GM12864 (cell line): ENCODE results near the gene SLC1A5.

Experiments used
- DNase-seq: peaks from one replicate; pipeline ENCODE4 v3.0.0-alpha.2; 2011; ENCODE audit warnings: low read depth
- H3K4me3 ChIP-seq: 2 replicates; pipeline ENCODE4 v1.5.1; 2011; ENCODE audit warnings: mild to moderate bottlenecking, low read depth, low read length, control low read depth
- TF ChIP-seq, protein P1 (sequence below): IDR thresholded peaks from 2 replicates; pipeline ENCODE4 v1.5.1; 2011; ENCODE audit warnings: low read depth, mild to moderate bottlenecking, moderate library complexity, low read length, control low read depth, inconsistent platforms; ENCODE audit errors: missing control alignments

Gene SLC1A5

DNA sequence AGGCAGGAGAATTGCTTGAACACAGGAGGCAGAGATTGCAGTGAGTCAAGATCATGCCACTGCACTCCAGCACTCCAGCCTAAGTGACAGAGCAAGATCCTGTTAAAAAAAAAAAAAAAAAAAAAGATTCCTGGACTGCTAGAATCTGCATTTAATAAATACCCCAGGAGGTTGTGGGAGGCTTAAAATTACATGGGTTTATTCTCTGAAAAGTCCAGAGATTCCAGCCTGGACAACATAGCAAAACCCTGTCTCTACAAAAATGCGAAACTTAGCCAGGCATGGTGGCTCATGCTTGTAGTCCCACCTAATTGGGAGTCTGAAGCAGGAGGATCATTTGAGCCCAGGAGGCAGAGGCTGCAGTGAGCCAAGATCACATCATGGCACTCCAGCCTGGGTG is 9.5 kb upstream of the SLC1A5 start:
- no peak for DNase-seq
- TF ChIP-seq, protein P1, sequence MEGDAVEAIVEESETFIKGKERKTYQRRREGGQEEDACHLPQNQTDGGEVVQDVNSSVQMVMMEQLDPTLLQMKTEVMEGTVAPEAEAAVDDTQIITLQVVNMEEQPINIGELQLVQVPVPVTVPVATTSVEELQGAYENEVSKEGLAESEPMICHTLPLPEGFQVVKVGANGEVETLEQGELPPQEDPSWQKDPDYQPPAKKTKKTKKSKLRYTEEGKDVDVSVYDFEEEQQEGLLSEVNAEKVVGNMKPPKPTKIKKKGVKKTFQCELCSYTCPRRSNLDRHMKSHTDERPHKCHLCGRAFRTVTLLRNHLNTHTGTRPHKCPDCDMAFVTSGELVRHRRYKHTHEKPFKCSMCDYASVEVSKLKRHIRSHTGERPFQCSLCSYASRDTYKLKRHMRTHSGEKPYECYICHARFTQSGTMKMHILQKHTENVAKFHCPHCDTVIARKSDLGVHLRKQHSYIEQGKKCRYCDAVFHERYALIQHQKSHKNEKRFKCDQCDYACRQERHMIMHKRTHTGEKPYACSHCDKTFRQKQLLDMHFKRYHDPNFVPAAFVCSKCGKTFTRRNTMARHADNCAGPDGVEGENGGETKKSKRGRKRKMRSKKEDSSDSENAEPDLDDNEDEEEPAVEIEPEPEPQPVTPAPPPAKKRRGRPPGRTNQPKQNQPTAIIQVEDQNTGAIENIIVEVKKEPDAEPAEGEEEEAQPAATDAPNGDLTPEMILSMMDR = no peak
- no peak overlapping the region for H3K4me3 ChIP-seq

DNA sequence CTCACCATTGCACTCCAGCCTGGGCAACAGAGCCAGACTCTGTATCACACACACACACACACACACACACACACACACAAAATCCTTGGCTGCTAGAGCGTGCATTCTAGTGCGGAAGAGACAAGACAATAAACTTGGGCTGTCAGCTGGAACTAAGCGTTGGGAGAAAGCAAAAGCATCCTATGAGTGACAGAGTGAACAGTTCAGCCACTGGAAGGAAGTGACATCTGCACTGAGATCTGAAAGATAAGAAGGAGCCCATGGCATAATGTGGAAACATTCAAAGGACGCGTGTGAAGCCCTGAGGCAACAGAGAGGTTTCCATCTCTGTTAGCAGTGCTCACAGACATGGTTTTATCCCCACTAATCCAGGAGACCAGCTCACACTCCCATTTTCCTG is 3.5 kb upstream of the SLC1A5 start:
- no peak overlapping the region for H3K4me3 ChIP-seq
- TF ChIP-seq, protein P1 = no peak

DNA sequence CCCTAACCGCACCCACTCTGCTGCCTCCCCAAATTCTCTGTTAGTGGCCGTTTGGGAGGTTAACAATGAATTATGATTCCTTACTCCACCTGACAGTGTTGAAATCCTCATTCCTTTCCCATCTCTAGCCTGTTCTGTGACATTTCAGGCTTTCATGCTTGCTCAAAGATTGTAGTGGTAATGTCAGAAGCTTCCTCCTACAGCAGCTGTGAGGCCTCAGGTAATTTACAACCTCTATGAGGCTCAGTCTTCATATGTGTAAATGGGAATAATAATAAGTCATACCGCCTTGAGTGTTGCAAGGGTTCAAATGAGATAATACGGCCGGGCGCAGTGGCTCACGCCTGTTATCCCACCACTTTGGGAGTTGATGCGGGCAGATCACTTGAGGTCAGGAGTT is 977 bp upstream of the SLC1A5 start:
- no peak for DNase-seq
- no peak overlapping the region for H3K4me3 ChIP-seq
- TF ChIP-seq, protein P1 = no peak

More for the DNA sequence above, 3.5 kb upstream of the SLC1A5 start:
- no peak for DNase-seq

DNA sequence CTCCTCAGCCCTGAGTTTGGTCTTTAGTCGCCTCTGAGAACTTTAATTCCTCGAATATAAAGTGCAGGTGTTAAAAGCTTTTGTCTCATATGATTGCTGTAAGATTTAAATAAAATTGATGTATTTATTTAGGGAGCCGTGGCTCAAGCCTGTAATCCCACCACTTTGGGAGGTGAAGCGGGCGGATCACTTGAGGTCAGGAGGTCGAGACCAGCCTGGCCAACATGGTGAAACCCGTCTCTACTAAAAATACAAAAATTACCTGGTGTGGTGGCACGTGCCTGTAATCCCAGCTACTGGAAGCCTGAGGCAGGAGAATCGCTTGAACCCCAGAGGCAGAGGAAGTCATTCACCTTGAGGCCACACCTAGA is 559 bp upstream of the SLC1A5 start:
- no peak overlapping the region for H3K4me3 ChIP-seq
- TF ChIP-seq, protein P1 = no peak

DNA sequence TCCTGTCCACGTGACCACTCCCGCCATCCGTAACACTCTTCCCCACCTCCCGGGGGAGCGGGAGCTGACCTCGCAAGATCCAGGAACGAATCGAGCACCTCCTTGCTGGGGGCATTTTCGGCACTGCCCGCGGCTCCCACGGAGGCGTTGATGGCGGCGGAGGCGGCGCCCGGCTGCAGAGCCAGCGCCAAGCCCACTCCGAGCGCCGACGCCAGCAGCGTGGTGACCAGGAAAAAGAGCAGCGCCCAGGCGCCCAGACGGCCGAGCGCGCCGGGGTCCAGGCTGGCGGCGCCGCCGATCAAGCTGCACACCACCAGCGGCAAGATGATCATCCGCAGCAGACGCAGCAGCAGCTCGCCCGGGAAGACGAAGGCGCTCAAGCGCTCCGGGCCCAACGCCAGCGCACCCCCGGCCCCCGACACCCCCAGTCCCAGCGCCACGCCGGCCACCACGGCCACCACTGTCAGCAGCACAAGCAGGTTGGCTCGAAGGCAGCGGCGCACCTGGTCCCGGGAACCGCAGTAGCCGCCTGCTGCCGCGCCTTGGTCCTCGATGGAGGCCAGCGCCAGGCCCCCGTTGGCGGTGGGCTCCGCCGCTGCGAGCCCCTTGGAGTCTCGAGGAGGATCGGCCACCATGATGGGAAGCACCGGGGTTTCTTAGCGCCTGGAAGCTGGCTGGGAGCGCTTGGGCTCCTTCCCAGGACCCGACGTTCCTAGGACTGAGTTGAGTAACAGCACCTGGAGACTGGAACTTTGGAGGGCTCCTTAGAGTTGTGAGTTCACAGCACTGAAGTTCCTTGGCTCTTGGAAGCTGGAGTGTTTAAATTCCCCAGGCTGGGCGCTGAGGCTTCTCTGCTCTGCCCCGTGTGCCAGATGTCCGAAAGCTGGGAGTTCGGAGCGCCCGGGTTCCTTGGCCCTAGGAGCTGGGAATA is 798 bp downstream of the SLC1A5 start:
- peak overlapping the region; percentile 94 for H3K4me3 ChIP-seq
- no peak for DNase-seq
- TF ChIP-seq, protein P1 = no peak

More for the DNA sequence above, 559 bp upstream of the SLC1A5 start:
- no peak for DNase-seq

DNA sequence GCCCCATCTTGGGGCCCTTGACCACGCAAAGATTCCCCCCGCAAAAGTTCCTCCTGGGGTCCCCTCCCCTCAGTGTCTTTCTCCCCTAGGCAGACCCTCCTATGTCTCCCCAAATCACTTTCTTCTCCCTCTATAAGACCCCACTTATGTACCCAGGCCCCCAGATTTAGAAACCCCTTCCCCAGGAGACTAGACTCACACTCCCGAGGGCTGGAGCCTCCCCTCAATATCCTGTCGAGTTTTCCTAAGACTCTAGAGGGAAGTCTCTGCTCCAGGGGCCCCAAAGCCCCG is 1.4 kb downstream of the SLC1A5 start:
- DNase-seq = no peak
- TF ChIP-seq, protein P1 = no peak

More for the DNA sequence above, 1.4 kb downstream of the SLC1A5 start:
- H3K4me3 ChIP-seq = peak overlapping the region; percentile 94
